Ascending aorta (tissue), 2 donors: ENCODE measurements around the gene POU3F3. TPM values are rescaled to one million over a fixed set of nuclear protein-coding genes. Genes with fewer than 3 reads are reported as not detected.

Source experiments
- DNase-seq, 2 donors: peaks; one replicate each; pipeline ENCODE4 v3.0.0-alpha.2; 2019; ENCODE audit warnings: low spot score in 2 of 2
- H3K27ac ChIP-seq, 2 donors: fragments of 200-600 bp; sonication (generic); one replicate each; pipeline ENCODE4 v1.5.1; 2016 to 2017; ENCODE audit warnings: mild to moderate bottlenecking in 1 of 2
- H3K27me3 ChIP-seq: fragments of 200-600 bp; sonication (generic); one replicate; pipeline ENCODE4 v1.5.1; 2017
- H3K36me3 ChIP-seq, 2 donors: fragments of 200-600 bp; sonication (generic); one replicate each; pipeline ENCODE4 v1.5.1; 2016
- H3K4me1 ChIP-seq, 2 donors: fragments of 200-600 bp; sonication (generic); one replicate each; pipeline ENCODE4 v1.5.1; 2016 to 2017; ENCODE audit warnings: mild to moderate bottlenecking in 1 of 2
- H3K4me3 ChIP-seq, 2 donors: fragments of 200-600 bp; sonication (generic); one replicate each; pipeline ENCODE4 v1.5.1; 2016 to 2017; ENCODE audit warnings: mild to moderate bottlenecking in 1 of 2
- H3K9me3 ChIP-seq, 2 donors: fragments of 200-600 bp; sonication (generic); one replicate each; pipeline ENCODE4 v1.5.1; 2016
- intact Hi-C: fragments of 100-400 bp; cut with DNase I; formaldehyde crosslinking; loops from one replicate; pipeline ENCODE4 v1.15.1; 2023
- total RNA-seq: library from RNA; depleted of rRNA; stranded (reverse); fragments of >200 nt; gene quantifications from one replicate; pipeline ENCODE4 v1.1.0, GENCODE V29; 2016
- TF ChIP-seq, protein P1 (sequence below), 3 experiments: fragments of 200-600 bp in 2 of 3; fragments of 450-650 bp in 1 of 3; sonication (generic) in 2 of 3; IDR thresholded peaks; one replicate each; pipeline ENCODE4 v1.5.1; 2016 to 2019; ENCODE audit warnings: antibody characterized with exemption in 3 of 3, mild to moderate bottlenecking in 1 of 3, moderate library complexity in 1 of 3

POU3F3 gene
- total RNA-seq, 1 donor from 2014 or later = 0.21 TPM

- Histone ChIP-seq H3K4me3 (no peak overlapping the region), H3K4me1 (peaks cover 0 to 8% of the 10 kb centered on the region in 2 donors), H3K27me3 (peaks cover 19% of the 10 kb centered on the region), H3K9me3 (no peaks in the 10 kb centered on the region), H3K27ac (no peak overlapping the region), H3K36me3 (no peaks in the 10 kb centered on the region)
- no peak for DNase-seq
- TF ChIP-seq, protein P1, sequence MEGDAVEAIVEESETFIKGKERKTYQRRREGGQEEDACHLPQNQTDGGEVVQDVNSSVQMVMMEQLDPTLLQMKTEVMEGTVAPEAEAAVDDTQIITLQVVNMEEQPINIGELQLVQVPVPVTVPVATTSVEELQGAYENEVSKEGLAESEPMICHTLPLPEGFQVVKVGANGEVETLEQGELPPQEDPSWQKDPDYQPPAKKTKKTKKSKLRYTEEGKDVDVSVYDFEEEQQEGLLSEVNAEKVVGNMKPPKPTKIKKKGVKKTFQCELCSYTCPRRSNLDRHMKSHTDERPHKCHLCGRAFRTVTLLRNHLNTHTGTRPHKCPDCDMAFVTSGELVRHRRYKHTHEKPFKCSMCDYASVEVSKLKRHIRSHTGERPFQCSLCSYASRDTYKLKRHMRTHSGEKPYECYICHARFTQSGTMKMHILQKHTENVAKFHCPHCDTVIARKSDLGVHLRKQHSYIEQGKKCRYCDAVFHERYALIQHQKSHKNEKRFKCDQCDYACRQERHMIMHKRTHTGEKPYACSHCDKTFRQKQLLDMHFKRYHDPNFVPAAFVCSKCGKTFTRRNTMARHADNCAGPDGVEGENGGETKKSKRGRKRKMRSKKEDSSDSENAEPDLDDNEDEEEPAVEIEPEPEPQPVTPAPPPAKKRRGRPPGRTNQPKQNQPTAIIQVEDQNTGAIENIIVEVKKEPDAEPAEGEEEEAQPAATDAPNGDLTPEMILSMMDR (IDR thresholded peaks at IDR 0.05) = no peak
- intact Hi-C loops = no loop called here
These were observed 3.5 kb downstream of the POU3F3 start for GRCh38 chr2:104857262-104858005.

- Histone ChIP-seq H3K4me3 (no peak overlapping the region), H3K36me3 (no peaks in the 10 kb centered on the region), H3K4me1 (peaks cover 0 to 4% of the 10 kb centered on the region in 2 donors), H3K27ac (no peak overlapping the region), H3K9me3 (no peaks in the 10 kb centered on the region), H3K27me3 (peaks cover 19% of the 10 kb centered on the region)
- TF ChIP-seq, protein P1 (IDR thresholded peaks at IDR 0.05) = no peak
- DNase-seq = no peak
- intact Hi-C loops = no loop called here
These were observed 4.4 kb downstream of the POU3F3 start for GRCh38 chr2:104858006-104858978.

DNA sequence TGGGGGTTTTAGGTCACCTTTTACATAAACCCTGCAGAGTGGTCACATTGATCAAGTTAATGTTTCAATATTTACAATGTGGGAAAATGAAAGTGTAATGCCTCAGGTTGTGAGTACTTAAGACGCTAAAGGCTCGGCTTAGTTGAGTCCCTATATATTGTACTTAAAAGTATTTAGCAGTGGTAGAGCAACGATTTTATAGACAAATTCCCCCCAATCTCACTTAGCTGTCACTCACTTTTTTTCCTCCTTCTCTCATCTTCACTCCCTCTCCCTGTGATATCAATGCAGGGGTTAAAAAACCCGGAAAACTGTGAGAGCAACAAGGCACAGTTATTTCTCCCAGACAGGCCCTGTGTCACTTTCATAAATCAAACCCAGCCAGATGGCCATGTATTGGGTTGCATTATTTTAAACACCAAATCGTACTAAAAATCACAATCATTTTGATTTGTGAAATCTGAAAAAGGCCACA, 5.4 kb downstream of the POU3F3 start:
- Histone ChIP-seq H3K36me3 (no peaks in the 10 kb centered on the region), H3K27me3 (peaks cover 19% of the 10 kb centered on the region), H3K4me3 (no peak overlapping the region), H3K9me3 (no peaks in the 10 kb centered on the region), H3K4me1 (no peaks in the 10 kb centered on the region), H3K27ac (no peak overlapping the region)
- intact Hi-C loops = no loop called here
- DNase-seq = no peak
- TF ChIP-seq, protein P1 (IDR thresholded peaks at IDR 0.05) = no peak

DNA sequence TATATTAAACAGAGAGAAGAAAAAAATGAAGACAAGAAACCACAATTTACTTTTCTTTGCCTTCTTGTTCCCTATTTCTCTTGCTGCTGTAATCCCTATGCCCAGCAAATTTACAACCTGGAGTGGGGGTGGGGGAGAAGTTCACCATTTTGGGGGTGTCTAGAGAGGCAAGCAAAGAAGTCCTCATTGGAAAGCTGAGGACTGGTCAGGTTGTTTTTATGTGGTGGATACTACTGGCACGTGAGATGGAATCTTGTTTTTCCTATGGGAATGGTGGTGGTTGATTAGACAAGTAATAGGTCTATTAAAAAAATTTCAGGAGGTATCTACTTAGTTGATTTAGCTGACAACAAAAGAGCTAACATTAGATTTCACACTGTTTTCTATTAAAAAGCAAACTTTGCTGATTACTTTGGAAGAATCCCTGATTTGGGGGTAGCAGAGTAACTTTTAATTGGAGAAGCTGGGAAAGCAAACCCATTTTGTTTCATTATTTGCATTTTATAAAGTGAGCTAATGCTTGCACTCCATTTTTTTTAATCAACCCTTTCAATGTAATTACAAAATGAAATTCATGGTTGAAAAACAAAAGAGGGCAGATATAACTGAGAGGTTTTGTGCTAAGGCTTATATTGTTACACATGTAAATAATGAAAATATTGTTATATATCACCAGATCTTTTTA, 6.0 kb downstream of the POU3F3 start:
- Histone ChIP-seq H3K36me3 (no peaks in the 10 kb centered on the region), H3K4me1 (no peaks in the 10 kb centered on the region), H3K4me3 (no peak overlapping the region), H3K27ac (no peak overlapping the region), H3K9me3 (no peaks in the 10 kb centered on the region), H3K27me3 (peaks cover 19% of the 10 kb centered on the region)
- no peak for DNase-seq
- intact Hi-C loops = no loop called here
- TF ChIP-seq, protein P1 (IDR thresholded peaks at IDR 0.05) = no peak

DNA sequence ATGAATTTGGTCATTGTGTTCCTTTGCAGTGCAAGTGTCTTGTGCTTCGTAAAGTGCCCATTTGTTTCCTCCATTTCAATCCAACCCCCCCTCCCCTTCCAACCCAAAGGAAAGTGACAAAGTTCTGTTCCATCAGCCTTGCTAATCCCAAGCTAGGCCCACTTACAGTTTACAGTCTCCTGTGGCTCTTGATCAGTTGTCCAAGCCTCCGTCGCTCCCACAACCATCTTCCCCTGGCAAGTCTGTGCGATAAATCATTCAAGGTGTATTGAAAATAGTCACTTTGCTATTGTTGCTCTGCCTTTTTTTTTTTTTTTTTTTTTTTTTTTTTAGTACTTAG, 6.5 kb downstream of the POU3F3 start:
- TF ChIP-seq, protein P1 (IDR thresholded peaks at IDR 0.05) = no peak
- intact Hi-C loops = no loop called here
- peaks cover 19% of the 10 kb centered on the region for H3K27me3 ChIP-seq
- no peak overlapping the region for H3K27ac ChIP-seq
- no peaks in the 10 kb centered on the region for H3K36me3 ChIP-seq
- H3K4me3 ChIP-seq = no peak overlapping the region
- no peaks in the 10 kb centered on the region for H3K9me3 ChIP-seq
- no peak for DNase-seq
- no peaks in the 10 kb centered on the region for H3K4me1 ChIP-seq
